ENCODE measurements around the gene DLAT.

DLAT gene

DNA sequence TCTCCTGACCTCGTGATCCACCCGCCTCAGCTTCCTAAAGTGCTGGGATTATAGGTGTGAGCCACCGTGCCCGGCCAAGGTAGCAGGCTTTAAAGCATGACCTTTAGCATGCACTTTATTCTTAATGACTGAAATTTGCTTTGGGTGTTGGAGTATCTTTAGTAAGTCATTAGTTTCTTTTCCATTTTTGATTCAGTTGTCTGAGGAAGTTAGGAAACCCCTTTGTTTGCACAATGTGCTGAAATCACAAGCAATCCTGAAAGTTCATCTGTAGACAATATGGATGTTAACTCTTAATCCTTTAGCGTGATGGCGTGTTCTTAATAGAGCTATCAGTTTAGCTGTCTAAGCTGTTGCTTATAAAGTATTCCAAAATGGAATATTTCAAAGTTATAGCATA, 78.2 kb downstream of the DLAT start:
- no peaks in the 10 kb centered on the region for H3K4me1 ChIP-seq (ENCODE audit: insufficient read depth, low read length, poor library complexity, severe bottlenecking)
- H3K36me3 ChIP-seq (ENCODE audit: insufficient read depth, low read length): no peaks in the 10 kb centered on the region
- H3K9ac ChIP-seq (ENCODE audit: low read depth, low read length, poor library complexity, severe bottlenecking): no peak overlapping the region
- H4K20me1 ChIP-seq (ENCODE audit: insufficient read depth, low read length, poor library complexity, severe bottlenecking): no peaks in the 10 kb centered on the region
- no peaks in the 10 kb centered on the region for H3K79me2 ChIP-seq (ENCODE audit: insufficient read depth, low read length)
- H3K9me2 ChIP-seq (replicated peaks; ENCODE audit: low read depth, low read length): no peaks in the 10 kb centered on the region
- H3K27me3 ChIP-seq (ENCODE audit: insufficient read depth, low read length, poor library complexity, severe bottlenecking): no peaks in the 10 kb centered on the region
- H2AFZ ChIP-seq (ENCODE audit: low read length): no peak overlapping the region
- H3K4me2 ChIP-seq (ENCODE audit: low read depth, low read length, poor library complexity, severe bottlenecking): no peak overlapping the region
- H3K9me3 ChIP-seq (ENCODE audit: insufficient read depth, low read depth, low read length): no peaks in the 10 kb centered on the region
- H3F3A ChIP-seq (ENCODE audit: low read depth): no peaks in the 10 kb centered on the region
- TF ChIP-seq, protein P1, sequence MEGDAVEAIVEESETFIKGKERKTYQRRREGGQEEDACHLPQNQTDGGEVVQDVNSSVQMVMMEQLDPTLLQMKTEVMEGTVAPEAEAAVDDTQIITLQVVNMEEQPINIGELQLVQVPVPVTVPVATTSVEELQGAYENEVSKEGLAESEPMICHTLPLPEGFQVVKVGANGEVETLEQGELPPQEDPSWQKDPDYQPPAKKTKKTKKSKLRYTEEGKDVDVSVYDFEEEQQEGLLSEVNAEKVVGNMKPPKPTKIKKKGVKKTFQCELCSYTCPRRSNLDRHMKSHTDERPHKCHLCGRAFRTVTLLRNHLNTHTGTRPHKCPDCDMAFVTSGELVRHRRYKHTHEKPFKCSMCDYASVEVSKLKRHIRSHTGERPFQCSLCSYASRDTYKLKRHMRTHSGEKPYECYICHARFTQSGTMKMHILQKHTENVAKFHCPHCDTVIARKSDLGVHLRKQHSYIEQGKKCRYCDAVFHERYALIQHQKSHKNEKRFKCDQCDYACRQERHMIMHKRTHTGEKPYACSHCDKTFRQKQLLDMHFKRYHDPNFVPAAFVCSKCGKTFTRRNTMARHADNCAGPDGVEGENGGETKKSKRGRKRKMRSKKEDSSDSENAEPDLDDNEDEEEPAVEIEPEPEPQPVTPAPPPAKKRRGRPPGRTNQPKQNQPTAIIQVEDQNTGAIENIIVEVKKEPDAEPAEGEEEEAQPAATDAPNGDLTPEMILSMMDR (conservative IDR thresholded peaks at IDR 0.05; ENCODE audit: low read length): no peak
- no peak for TF ChIP-seq EZH2phosphoT487 (IDR thresholded peaks at IDR 0.05; ENCODE audit: borderline replicate concordance)
- H3K4me3 ChIP-seq (ENCODE audit: low read length, poor library complexity, severe bottlenecking): no peak overlapping the region

DNA sequence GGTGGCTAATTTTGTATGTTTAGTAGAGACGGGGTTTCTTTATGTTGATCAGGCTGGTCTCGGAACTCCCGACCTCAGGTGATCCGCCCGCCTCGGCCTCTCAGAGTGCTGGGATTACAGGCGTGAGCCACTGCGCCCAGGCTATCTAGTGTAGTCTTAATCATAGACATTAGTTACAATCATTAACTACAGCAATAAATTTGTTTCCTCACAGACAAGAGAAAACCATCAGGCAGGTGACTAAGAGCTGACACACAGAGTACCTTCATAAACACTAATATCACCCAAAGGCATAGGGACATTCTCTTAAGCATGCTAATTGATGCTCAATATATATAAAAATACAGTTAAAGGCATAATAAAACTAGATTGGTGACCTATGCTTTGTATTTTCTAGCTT, 80.9 kb downstream of the DLAT start:
- H3K27me3 ChIP-seq (ENCODE audit: insufficient read depth, low read length, poor library complexity, severe bottlenecking): no peaks in the 10 kb centered on the region
- no peaks in the 10 kb centered on the region for H3K4me1 ChIP-seq (ENCODE audit: insufficient read depth, low read length, poor library complexity, severe bottlenecking)
- TF ChIP-seq, protein P1 (conservative IDR thresholded peaks at IDR 0.05; ENCODE audit: low read length): no peak
- TF ChIP-seq EZH2phosphoT487 (IDR thresholded peaks at IDR 0.05; ENCODE audit: borderline replicate concordance): no peak
- no peaks in the 10 kb centered on the region for H4K20me1 ChIP-seq (ENCODE audit: insufficient read depth, low read length, poor library complexity, severe bottlenecking)
- H3K4me3 ChIP-seq (ENCODE audit: low read length, poor library complexity, severe bottlenecking): no peak overlapping the region
- H2AFZ ChIP-seq (ENCODE audit: low read length): no peak overlapping the region
- H3K36me3 ChIP-seq (ENCODE audit: insufficient read depth, low read length): no peaks in the 10 kb centered on the region
- no peaks in the 10 kb centered on the region for H3F3A ChIP-seq (ENCODE audit: low read depth)
- no peaks in the 10 kb centered on the region for H3K9me2 ChIP-seq (replicated peaks; ENCODE audit: low read depth, low read length)
- H3K4me2 ChIP-seq (ENCODE audit: low read depth, low read length, poor library complexity, severe bottlenecking): no peak overlapping the region
- H3K9ac ChIP-seq (ENCODE audit: low read depth, low read length, poor library complexity, severe bottlenecking): no peak overlapping the region
- H3K9me3 ChIP-seq (ENCODE audit: insufficient read depth, low read depth, low read length): no peaks in the 10 kb centered on the region
- H3K79me2 ChIP-seq (ENCODE audit: insufficient read depth, low read length): no peaks in the 10 kb centered on the region

All from Loucy (cell line).